Keratinocyte (primary cell): Measurements from ENCODE around the gene TP53TG3D.
"Not testable (repeated sequence)": the region's sequence is repeated elsewhere in the genome, so short reads cannot be mapped to it uniquely, and the experiment has no call there.

Source experiments
- CTCF ChIP-seq, 3 experiments: IDR thresholded peaks in 1 of 3; conservative IDR thresholded peaks in 1 of 3; optimal IDR thresholded peaks in 1 of 3; 2 replicates in 2 of 3; 3 replicates in 1 of 3; pipeline versions ENCODE3 to v1.5.1; 2011; ENCODE audit warnings: low read length in 3 of 3, mild to moderate bottlenecking in 3 of 3, moderate library complexity in 2 of 3, control low read depth in 1 of 3, inconsistent platforms in 1 of 3; ENCODE audit not compliant: insufficient read depth in 2 of 3; ENCODE audit errors: extremely low read depth in 1 of 3
- EZH2 ChIP-seq: IDR thresholded peaks from one replicate; pipeline ENCODE4 v1.6.1; 2012; ENCODE audit warnings: inconsistent platforms, mild to moderate bottlenecking, low read length, moderate library complexity

- TF ChIP-seq CTCF (optimal IDR thresholded peaks at IDR 0.05 in 1 of 3, IDR thresholded peaks at IDR 0.05 in 1 of 3, conservative IDR thresholded peaks at IDR 0.05 in 1 of 3; ENCODE audit: extremely low read depth in 1 of 3, insufficient read depth in 2 of 3, low read length in 3 of 3); EZH2: not testable (repeated sequence)
Measured at GRCh38 chr16:32261526-32261925, 8.4 kb downstream of the TP53TG3D start.
